ENCODE results near the gene FSD1. TPM values are rescaled to one million over a fixed set of nuclear protein-coding genes. Genes with fewer than 3 reads are reported as not detected.
"Not testable (repeated sequence)": the region's sequence is repeated elsewhere in the genome, so short reads cannot be mapped to it uniquely, and the experiment has no call there.

The FSD1 gene
- total RNA-seq, 2 experiments from 2014 or later = 20.8 to 21.8 TPM

DNA sequence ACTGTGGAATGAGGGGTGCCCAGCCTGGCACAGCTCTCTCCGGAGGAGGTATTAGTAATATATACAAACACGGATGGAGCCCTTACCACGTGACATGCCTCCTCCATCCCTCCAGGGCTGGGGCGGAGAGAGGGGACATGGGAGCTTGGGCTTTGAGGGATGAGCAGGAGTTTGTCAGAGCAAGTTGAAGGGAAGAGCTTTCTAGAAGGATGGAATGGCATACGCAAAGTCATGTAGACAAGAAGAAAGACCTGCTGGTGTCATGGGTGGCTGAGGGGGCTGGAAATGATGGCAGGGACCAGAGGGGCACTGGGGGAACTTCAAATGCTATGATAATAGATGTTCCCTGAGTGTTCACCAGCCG, 41.6 kb downstream of the FSD1 start:
- DNase-seq (no peak), ATAC-seq (ENCODE audit: low read depth) (no peak)
- H3K4me1 Mint-ChIP-seq = peaks cover 14% of the 10 kb centered on the region
- H3K9me3 Mint-ChIP-seq = no peaks in the 10 kb centered on the region
- no peak overlapping the region for H3K4me3 Mint-ChIP-seq
- H3K27ac Mint-ChIP-seq = no peak overlapping the region
- POLR2A ChIA-PET = no interaction called here
- H3K36me3 Mint-ChIP-seq = peaks cover 15% of the 10 kb centered on the region
- H3K27me3 Mint-ChIP-seq = no peaks in the 10 kb centered on the region

DNA sequence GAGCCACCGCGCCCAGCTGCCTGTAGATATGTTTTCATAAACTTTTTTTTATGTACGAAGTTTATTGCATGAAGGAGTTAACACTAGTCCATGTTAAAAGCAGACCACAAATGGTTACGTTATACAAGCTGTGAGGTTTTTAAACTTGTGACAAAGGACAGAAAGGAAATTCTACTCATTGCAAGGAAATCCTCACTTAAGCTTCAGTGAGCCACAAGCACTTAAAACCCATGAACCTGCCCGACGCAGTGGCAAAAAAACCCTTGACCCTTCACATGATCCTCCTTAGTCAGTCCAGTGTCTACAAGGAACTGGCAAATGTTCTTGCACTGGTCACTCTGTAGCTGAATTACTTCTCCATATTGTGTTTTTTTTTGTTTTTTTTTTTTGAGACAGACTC, 43.1 kb downstream of the FSD1 start:
- H3K36me3 Mint-ChIP-seq = peaks cover 15% of the 10 kb centered on the region
- no peak overlapping the region for H3K4me3 Mint-ChIP-seq
- H3K4me1 Mint-ChIP-seq = peaks cover 11% of the 10 kb centered on the region

DNA sequence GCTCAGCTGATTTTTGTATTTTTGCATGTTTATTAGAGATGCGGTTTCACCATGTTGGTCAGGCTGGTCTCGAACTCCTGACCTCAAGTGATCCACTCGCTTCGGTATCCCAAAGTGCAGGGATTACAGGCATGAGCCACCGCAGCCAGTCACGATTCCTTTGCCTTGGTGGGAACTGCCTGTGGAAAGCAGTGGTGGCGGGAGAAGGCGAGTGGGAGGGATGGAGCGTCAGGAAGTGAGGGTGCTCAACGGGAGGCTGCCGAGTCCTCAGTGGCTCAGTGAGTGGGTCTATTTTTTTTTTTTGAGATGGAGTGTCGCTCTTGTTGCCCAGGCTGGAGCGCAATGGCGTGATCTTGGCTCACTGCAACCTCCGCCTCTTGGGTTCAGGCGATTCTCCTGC, 44.8 kb downstream of the FSD1 start:
- H3K4me1 Mint-ChIP-seq; H3K4me3 Mint-ChIP-seq; H3K9me3 Mint-ChIP-seq; H3K27me3 Mint-ChIP-seq; ATAC-seq (ENCODE audit: low read depth); DNase-seq; H3K27ac Mint-ChIP-seq; POLR2A ChIA-PET: not testable (repeated sequence)
- peaks cover 19% of the 10 kb centered on the region for H3K36me3 Mint-ChIP-seq

More for the DNA sequence above, 43.1 kb downstream of the FSD1 start:
- no peak overlapping the region for H3K27ac Mint-ChIP-seq
- H3K9me3 Mint-ChIP-seq = no peaks in the 10 kb centered on the region
- ATAC-seq (ENCODE audit: low read depth) (no peak), DNase-seq (no peak)
- POLR2A ChIA-PET = interaction anchor here (0.9 kb wide), 1 partner anchor 10 kb away, joined by 3 read pairs; no protein-coding TSS in a partner anchor
- no peaks in the 10 kb centered on the region for H3K27me3 Mint-ChIP-seq

DNA sequence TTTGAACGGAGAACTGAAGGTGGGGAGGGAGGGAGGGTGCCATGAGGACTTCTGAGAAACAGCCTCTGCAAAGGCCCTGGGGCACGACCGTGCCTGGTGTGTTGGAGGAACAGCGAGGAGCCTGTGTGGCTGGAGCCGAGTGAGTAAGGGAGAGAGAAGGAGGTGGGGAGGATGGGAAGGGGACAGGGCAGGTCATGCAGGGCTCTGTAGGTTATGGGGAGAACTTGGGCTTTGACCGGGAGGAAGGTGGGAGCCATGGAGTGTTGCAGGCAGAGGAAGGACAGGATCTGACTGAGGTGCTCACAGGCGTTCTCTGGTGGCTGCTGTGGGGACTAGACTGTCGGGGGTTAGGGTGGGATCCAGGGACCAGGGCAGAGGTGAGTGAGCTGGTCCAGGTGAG, 45.7 kb downstream of the FSD1 start:
- no peak for DNase-seq
- no peak for ATAC-seq (ENCODE audit: low read depth)
- Mint-ChIP-seq H3K4me1 (peaks cover 10% of the 10 kb centered on the region), H3K27ac (no peak overlapping the region), H3K9me3 (no peaks in the 10 kb centered on the region), H3K4me3 (no peak overlapping the region), H3K27me3 (no peaks in the 10 kb centered on the region), H3K36me3 (peaks cover 19% of the 10 kb centered on the region)
- POLR2A ChIA-PET = no interaction called here

DNA sequence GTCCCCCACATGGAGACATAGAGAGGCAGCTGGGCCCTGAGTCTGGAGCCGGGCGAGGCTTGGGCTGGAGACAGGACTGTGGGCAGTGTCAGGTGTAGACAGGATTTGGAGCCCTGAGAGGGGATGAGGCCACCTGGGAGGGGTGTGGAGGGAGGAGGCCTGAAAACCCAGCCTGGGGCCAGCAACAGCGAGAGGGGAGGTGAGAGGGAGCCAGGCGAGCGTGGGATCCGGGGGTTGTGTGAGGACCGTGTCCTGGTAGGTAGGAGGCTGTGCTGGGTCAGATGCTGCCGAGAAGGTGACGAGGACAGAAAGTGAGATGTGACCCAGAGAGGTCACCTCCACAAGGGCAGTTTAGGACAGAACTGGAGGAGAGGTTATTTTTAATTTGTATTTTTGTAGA, 46.3 kb downstream of the FSD1 start:
- ATAC-seq (ENCODE audit: low read depth) (no peak), DNase-seq (no peak)
- Mint-ChIP-seq H3K27ac (no peak overlapping the region), H3K4me1 (peaks cover 6% of the 10 kb centered on the region), H3K36me3 (peaks cover 15% of the 10 kb centered on the region), H3K4me3 (no peak overlapping the region), H3K27me3 (no peaks in the 10 kb centered on the region), H3K9me3 (no peaks in the 10 kb centered on the region)
- POLR2A ChIA-PET = interaction anchor here (1.1 kb wide), 1 partner anchor 86 kb away, joined by 3 read pairs; no protein-coding TSS in a partner anchor

DNA sequence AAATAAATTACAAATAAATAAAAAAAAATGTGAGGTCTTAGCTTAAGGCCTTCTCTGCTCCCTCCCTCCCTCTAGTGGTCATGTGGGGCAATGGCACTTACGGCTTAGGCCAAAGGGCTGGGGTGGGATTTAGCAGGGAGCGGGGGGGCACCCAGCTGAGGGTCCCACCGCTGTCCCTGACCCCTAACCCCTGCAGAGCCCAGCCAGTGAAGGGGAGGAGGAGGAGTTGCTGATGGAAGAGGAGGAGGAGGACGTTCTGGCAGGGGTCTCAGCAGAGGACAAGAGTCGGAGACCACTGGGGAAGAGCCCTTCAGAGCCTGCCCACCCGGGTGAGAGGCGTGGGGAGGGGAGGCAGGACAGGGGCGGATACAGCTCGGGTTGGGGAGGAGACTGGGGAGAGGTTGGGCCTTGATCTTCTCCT, 48.3 kb downstream of the FSD1 start:
- Mint-ChIP-seq H3K36me3 (peaks cover 8% of the 10 kb centered on the region), H3K27me3 (no peaks in the 10 kb centered on the region), H3K9me3 (no peaks in the 10 kb centered on the region), H3K27ac (peak overlapping the region; percentile 54), H3K4me1 (peaks cover 4% of the 10 kb centered on the region), H3K4me3 (no peak overlapping the region)
- POLR2A ChIA-PET = interaction anchor here (0.6 to 1.5 kb wide), 7 partner anchors 9 to 88 kb away, joined by 3 to 12 read pairs (median 4); partner anchors contain the start of genes CHAF1A, MPND and SH3GL1
- peak; percentile 67 for ATAC-seq (ENCODE audit: low read depth)
- DNase-seq = peak; percentile 60

DNA sequence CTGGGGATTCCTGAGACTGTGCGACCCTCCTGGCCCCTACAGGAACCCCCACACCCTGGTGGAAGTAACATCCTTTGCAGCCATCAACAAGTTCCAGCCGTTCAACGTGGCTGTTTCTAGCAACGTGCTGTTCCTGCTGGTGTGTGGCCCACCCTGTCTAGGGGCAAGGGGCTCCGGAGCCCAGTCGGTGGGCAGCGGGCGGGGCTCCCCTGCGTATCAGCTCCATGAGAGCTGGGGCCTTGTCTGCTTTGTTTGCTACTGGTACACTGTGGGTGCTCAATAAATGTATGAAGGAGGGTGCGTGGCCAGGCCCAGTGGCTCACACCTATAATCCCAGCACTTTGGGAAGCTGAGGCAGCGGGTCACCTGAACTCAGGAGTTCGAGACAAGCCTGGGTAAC, 49.9 kb downstream of the FSD1 start:
- DNase-seq (no peak), ATAC-seq (ENCODE audit: low read depth) (no peak)
- POLR2A ChIA-PET = interaction anchor here (0.6 to 1.7 kb wide), 3 partner anchors 12 to 87 kb away, joined by 3 to 4 read pairs (median 3); partner anchors contain the start of gene TMIGD2
- Mint-ChIP-seq H3K4me1 (peaks cover 4% of the 10 kb centered on the region), H3K4me3 (no peak overlapping the region), H3K27me3 (no peaks in the 10 kb centered on the region), H3K36me3 (peaks cover 4% of the 10 kb centered on the region), H3K27ac (no peak overlapping the region), H3K9me3 (no peaks in the 10 kb centered on the region)

DNA sequence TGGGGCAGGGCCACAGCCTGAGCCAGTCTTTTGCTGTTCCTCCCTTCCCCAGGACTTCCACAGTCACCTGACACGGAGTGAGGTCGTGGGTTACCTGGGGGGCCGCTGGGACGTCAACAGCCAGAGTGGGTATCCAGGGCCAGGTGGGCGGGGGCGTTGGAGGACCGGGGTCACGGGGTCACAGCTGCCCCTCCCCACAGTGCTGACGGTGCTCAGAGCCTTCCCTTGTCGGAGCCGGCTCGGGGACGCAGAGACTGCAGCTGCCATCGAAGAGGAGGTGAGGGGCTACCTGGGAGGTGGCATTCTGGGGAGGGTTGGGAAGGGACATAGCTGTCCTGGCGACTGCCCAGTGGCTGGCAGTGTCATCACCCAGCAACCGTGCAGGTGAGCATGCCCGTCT, 50.5 kb downstream of the FSD1 start:
- ATAC-seq (ENCODE audit: low read depth) = no peak
- Mint-ChIP-seq H3K36me3 (peaks cover 4% of the 10 kb centered on the region), H3K27ac (no peak overlapping the region), H3K4me1 (peaks cover 3% of the 10 kb centered on the region), H3K4me3 (no peak overlapping the region), H3K9me3 (no peaks in the 10 kb centered on the region), H3K27me3 (no peaks in the 10 kb centered on the region)
- no peak for DNase-seq
- POLR2A ChIA-PET = interaction anchor here (0.7 to 1.7 kb wide), 4 partner anchors 11 to 184 kb away, joined by 3 to 4 read pairs (median 4); partner anchors contain the start of gene TMIGD2

DNA sequence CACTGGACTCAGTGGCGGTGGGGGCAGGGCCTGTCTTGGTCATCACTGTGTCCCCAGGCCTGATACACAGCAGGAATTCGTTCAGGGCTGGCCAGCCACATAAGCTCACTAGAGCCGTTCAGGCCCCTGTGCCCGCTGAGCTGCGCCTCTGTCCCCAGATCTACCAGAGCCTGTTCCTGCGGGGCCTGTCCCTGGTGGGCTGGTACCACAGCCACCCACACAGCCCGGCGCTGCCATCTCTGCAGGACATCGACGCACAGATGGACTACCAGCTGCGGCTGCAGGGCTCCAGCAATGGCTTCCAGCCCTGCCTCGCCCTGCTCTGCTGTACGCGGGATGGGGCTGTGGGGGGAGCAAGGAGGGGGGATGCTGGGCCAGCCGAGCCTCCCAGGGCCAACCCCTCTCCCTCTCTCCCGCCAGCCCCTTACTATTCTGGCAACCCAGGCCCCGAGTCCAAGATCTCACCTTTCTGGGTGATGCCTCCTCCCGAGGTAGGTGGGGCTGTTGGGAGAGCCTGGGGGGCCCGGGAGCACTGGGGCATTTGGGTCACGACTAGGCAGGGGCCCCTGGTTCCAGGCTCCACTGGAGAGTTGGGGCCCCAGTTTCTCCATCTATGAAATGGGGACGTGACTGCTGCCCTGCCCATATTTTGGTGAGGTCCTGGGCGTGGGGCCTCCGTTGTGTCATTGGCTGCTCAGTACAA, 52.8 kb downstream of the FSD1 start:
- peaks cover 7% of the 10 kb centered on the region for H3K36me3 Mint-ChIP-seq
- POLR2A ChIA-PET = interaction anchor here (1.5 kb wide), 1 partner anchor 14 kb away, joined by 3 read pairs; the partner anchor contains the start of gene MPND
- DNase-seq = no peak
- H3K27me3 Mint-ChIP-seq = no peaks in the 10 kb centered on the region
- H3K4me1 Mint-ChIP-seq = peaks cover 2% of the 10 kb centered on the region
- H3K9me3 Mint-ChIP-seq = no peaks in the 10 kb centered on the region
- ATAC-seq (ENCODE audit: low read depth) = no peak
- H3K4me3 Mint-ChIP-seq = no peak overlapping the region
- H3K27ac Mint-ChIP-seq = no peak overlapping the region

DNA sequence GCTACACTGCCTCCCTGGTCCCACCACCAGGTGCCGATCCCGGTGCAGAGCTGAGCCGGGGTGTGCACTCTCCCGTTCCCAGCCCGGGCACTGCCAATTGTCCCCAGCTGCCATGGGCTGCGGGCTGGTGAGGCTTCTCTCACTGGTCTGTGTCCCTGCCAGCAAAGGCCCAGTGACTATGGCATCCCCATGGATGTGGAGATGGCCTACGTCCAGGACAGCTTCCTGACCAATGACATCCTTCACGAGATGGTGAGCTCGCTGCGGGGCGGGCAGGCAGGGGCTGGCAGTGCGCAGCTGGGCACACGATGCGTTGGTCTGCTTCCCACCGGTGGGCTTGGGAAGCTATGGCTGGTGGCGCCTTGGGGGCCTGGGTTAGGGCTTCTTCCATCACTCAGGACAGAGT, 53.5 kb downstream of the FSD1 start:
- Mint-ChIP-seq H3K4me1 (no peaks in the 10 kb centered on the region), H3K27ac (no peak overlapping the region)
- POLR2A ChIA-PET = interaction anchor here (1.5 kb wide), 1 partner anchor 15 kb away, joined by 3 read pairs; the partner anchor contains the start of gene MPND

DNA sequence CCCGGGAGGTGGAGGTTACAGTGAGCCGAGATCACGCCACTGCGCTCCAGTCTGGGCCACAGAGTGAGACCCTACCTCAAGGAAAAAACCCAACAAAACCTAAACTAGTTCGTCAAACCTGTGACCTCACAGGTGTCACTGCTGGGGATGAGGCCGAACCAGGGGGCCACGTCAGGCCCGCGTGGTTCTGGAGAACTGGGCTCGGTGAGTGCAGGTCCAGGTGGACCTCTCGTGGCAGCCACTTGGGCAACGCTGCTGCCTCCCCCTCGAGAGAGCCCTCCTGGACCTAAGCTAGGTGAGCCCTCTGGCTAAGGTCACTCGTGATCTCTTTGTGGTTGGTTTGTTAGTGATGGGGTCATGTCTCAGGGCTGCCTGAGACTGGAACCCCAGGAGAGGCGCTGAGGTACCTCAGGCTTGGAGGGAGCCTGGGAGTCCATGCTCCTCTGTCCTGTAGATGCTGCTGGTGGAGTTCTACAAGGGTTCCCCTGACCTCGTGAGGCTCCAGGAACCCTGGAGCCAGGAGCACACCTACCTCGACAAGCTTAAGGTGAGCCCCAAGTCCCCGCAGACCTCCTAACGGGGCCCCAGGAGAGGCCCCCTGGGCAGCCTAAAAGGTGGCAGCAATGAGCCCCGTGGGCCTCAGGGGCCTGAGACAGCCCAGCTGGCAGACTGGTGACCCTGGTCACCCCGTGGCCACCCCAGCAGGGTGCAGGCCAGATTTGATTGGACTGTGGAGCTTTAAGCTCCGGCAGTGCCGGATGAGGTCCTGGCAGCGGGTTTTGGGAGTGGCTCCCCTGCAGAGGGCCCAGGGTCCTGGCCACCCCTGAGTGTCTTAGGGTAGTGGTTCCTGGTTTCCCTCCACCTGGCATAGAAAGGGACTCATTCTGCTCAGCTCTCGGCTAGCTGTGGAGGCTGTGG, 54.6 kb downstream of the FSD1 start:
- POLR2A ChIA-PET = interaction anchor here (0.9 to 1.5 kb wide), 2 partner anchors 16 to 17 kb away, joined by 3 read pairs; partner anchors contain the start of gene MPND
- no peak overlapping the region for H3K27ac Mint-ChIP-seq
- no peak overlapping the region for H3K4me3 Mint-ChIP-seq
- ATAC-seq (ENCODE audit: low read depth) (no peak), DNase-seq (no peak)
- no peaks in the 10 kb centered on the region for H3K9me3 Mint-ChIP-seq
- H3K36me3 Mint-ChIP-seq = peaks cover 5% of the 10 kb centered on the region
- no peaks in the 10 kb centered on the region for H3K4me1 Mint-ChIP-seq
- no peaks in the 10 kb centered on the region for H3K27me3 Mint-ChIP-seq

More for the DNA sequence above, 53.5 kb downstream of the FSD1 start:
- Mint-ChIP-seq H3K27me3 (no peaks in the 10 kb centered on the region), H3K9me3 (no peaks in the 10 kb centered on the region), H3K36me3 (peaks cover 4% of the 10 kb centered on the region), H3K4me3 (no peak overlapping the region)
- DNase-seq (no peak), ATAC-seq (ENCODE audit: low read depth) (no peak)

DNA sequence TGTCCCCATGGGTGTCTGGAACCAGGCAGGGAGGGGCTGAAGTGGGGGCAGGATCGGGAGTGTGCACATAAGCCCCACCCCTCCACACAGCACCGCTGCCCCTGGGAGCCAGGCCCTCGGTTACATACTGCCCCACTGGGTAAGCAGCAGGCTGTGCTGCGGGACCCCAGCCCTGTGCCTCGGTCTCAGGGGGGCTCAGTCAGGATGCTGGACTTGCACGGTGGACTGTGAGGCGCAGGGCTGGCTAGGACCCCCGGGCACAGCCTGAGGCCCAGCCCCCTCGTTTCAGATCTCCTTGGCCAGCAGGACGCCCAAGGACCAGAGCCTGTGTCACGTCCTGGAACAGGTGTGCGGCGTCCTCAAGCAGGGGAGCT, 55.2 kb downstream of the FSD1 start:
- H3K4me3 Mint-ChIP-seq = no peak overlapping the region
- no peaks in the 10 kb centered on the region for H3K4me1 Mint-ChIP-seq
- no peak overlapping the region for H3K27ac Mint-ChIP-seq
- ATAC-seq (ENCODE audit: low read depth) (no peak), DNase-seq (peak; percentile 31)
- peaks cover 5% of the 10 kb centered on the region for H3K36me3 Mint-ChIP-seq
- POLR2A ChIA-PET = interaction anchor here (0.9 kb wide), 1 partner anchor 17 kb away, joined by 3 read pairs; no protein-coding TSS in a partner anchor
- H3K9me3 Mint-ChIP-seq = no peaks in the 10 kb centered on the region
- no peaks in the 10 kb centered on the region for H3K27me3 Mint-ChIP-seq

DNA sequence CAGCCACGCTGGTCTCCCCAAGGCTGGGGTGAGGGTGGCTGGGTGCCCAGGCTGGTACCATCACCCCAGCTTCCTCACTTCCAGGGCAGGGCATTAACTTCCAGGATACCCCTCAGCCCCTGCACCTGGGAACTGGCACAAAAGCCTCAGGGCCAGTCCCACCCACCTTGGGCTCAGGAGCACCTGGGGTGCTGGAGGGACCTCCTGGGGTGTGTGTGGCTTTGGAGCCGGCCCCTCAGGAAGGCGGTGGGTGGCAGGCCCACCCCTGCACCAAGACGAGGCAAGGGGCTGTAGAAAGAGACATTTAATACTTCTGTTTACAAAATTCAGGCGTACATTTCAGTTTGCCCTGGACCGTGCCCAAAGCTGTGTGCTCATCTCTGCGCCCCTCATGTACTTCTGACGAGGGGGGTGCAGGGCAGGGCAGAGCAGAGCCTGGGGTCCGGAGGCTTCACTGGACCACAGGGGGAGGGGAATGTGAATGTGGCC, 55.7 kb downstream of the FSD1 start:
- peak overlapping the region; percentile 12 for H3K27ac Mint-ChIP-seq
- no peaks in the 10 kb centered on the region for H3K4me1 Mint-ChIP-seq
- H3K36me3 Mint-ChIP-seq = peaks cover 6% of the 10 kb centered on the region
- H3K4me3 Mint-ChIP-seq = no peak overlapping the region
- no peaks in the 10 kb centered on the region for H3K9me3 Mint-ChIP-seq
- no peak for ATAC-seq (ENCODE audit: low read depth)
- no peak for DNase-seq
- H3K27me3 Mint-ChIP-seq = no peaks in the 10 kb centered on the region
- POLR2A ChIA-PET = no interaction called here
